ENCODE results near the gene TBX5.

DNA sequence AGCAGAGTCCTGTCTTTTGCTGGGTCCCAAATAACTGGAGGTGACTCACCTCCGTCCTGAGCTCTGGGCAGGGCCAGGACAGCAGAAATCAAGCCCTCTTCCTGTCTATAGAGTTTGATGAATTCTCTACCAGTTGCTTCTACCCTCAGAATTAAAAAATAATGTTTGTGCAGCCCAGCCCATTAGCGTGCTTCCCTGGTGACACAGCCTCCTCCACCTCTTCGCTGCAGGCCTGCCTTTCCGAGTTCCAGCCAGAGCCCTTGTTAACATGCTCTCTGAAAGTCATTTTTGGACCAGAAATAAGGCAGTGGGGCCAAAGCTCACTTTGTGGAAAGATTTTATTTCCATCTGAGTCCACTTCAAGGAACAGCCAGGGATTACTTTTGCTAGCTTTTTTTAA lies 94.0 kb downstream of the TBX5 start:
- TF ChIP-seq EP300 (IDR thresholded peaks at IDR 0.05; ENCODE audit: borderline replicate concordance) (no peak), RAD21 (IDR thresholded peaks at IDR 0.05; ENCODE audit: low read depth) (no peak), MAX (IDR thresholded peaks at IDR 0.05) (no peak), YY1 (IDR thresholded peaks at IDR 0.05; ENCODE audit: low read depth) (no peak), TCF12 (IDR thresholded peaks at IDR 0.05; ENCODE audit: low read depth) (no peak), EGR1 (IDR thresholded peaks at IDR 0.05) (no peak), FOXM1 (IDR thresholded peaks at IDR 0.05; ENCODE audit: borderline replicate concordance, low read depth) (no peak), CEBPB (IDR thresholded peaks at IDR 0.05) (no peak), TAF1 (IDR thresholded peaks at IDR 0.05; ENCODE audit: low read depth) (no peak), USF1 (IDR thresholded peaks at IDR 0.05) (no peak), ZBTB7A (IDR thresholded peaks at IDR 0.05; ENCODE audit: low read depth) (no peak)
